Measurements from ENCODE around the gene MRPS26.

The MRPS26 gene

GRCh38 chr20:3077618-3078134 is 31.8 kb downstream of the MRPS26 start:
- DNase-seq, result no peak

- no peak for DNase-seq
These were observed 35.1 kb downstream of the MRPS26 start for GRCh38 chr20:3080939-3081388.

DNA sequence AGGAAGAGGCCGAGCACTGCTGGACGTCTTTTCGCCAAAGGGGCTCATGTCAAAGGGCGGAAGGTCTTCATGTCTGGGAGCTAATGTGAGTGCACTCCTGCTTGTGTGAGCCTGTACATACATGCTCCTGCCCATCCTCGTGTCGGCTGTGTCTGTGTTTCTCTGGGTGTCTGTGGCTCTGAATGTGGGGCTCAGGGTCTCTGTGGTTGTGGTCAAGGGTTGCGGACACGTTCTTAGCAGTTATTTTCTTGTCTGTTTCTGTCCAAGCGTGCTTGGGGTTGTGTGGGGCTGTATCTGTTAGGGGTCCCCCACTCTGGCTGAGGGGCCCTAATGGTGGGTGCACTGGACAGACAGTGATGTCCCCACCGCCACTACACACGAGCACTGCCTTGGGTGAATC is 35.8 kb downstream of the MRPS26 start:
- no peak for DNase-seq

DNA sequence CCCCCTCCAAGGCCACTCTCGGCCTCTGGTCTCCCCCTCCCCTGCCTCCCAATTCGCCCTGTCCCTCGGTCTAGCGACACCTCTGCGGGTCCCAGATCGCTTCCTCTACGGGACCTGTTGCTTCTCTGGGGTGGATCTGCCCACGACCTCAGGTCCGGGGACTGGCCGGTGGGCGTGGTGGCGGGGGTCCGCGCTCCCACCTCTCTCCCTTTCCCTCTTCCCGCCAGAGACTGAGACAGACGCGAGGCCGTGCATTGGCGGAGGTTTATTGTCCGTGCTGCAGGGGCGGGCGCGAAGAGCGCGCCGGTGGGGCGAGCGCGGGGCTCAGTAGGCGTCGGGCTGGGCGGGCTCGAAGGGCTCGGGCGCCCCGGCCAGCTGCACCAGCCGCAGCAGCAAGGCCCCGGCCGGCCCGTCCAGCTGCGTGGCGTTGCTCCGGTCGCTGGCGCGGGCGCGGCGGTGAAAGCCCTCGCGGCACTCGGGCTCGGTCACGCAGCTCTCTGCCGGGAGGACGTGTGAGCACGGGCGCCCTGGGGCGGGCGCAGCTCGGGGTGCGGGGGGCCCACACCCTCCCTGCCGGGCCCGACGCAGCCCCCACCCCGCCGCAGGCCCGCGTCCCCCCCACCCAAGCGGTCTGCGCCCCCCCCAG is 36.6 kb downstream of the MRPS26 start:
- DNase-seq, result peak; percentile 57

DNA sequence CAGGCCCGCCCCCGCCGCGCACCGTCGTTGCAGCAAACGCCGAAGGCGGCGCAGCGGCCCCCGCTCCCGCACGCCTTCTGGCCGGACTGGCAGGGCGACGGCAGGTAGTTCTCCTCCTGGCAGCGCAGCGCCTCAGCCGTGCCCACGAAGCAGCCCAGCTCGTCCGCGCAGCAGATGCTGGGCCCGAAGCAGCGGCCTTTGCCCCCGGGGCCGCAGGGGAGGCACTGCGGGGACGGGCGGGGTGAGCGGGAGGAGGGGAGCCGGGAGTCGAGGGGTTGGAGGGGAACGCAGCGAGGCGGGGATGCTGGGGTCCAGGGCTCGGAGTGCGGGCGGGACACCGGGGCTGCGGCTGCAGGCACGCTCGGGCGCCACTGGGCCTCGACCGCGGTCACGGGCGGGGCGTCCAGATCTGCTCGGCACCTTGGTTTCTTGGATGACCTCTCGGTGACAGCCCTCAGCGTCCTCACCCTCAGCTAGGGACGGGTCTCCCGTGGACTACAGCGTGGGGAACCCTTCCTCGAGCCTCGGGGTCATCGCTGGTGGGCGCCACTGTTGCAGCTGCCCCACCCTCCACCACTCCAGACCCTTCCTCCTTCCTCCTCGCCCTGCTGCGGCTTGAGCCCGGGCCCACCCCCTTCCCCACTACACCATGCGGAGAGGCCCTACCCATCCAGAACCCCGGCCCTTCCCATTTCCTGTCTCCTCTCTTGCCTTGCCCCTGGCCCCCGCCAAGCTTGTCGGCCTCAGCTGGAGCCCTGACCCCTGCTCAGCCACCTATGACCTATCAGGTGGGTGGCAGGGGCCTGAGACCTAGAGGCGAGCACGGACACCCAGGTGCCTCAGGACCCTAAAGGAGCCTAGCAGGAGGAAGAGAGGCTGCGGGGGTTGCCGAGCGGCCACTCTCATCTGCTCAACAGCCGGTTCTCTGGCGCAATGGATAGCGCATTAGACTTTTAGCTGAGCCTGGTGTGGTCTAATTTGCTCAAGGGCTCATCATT is 37.4 kb downstream of the MRPS26 start:
- DNase-seq, result peak; percentile 52

- DNase-seq, result no peak
These were observed 38.6 kb downstream of the MRPS26 start, which contains the start of gene AVP for GRCh38 chr20:3084283-3084985. TSS of gene AVP (minus strand) at chr20:3084724. CDS start at chr20:3084674, 50 bp downstream.

DNA sequence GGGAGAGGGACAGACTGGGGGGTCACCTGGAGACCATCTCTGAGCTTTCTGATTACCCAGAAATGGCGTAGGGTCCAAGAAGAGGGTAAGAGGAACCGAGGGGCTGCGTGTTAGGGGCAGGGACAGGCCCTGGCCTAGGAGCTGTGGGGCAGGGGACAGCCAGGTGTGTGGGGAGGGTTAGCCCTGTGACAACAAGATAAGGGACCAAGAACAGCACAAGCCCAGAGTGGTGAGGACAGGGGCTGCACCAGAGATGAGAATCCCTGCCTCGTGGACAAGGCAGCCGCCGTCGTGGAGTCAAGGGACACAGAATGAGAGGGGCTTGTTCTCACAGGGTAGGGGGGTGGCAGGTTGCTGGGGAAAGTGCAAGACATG is 39.1 kb downstream of the MRPS26 start:
- DNase-seq, result no peak

DNA sequence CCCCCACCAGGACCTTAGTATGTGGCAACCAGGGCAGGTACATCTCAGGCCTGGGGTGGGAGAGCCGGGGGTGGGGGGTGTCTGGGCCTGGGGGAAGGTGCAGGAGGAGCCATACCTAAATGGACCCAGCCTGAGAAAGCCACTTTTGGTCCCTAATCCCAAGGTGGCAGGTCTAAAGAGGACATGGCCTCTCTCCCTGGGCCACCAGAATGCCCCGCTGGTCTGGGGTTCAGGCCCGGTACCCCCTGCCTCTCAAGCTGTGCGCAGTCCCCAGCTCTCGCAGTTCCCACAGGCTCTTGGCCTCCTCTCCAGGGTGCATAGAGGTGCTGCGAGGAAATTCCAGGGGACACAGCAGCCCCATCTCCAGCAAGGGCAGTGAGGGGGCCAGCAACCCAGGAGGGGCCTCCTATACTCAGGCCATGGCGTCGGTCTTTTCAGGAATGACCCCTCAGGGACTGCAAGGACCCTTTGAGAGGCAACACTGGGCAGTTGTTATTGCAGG is 39.8 kb downstream of the MRPS26 start:
- no peak for DNase-seq

DNA sequence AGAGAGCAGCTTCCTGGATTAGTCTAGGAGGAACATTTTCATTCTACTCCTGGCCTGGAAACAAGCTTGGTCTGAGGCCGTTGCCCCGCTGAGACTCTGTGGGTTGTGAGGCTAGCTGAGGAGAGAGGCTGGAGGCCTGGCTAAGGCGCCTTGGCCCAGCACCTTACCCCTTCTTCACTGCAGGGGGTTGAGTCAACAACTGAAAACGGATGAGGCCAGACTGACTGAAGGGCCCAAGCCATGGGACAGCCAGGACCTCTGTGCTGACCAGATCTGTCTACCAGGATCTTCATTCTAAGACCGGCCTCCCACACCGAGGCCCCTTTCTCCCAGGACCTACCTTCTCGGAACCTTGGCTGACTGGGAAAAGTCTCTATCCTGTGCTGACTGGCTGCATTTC is 42.2 kb downstream of the MRPS26 start:
- DNase-seq, result no peak

DNA sequence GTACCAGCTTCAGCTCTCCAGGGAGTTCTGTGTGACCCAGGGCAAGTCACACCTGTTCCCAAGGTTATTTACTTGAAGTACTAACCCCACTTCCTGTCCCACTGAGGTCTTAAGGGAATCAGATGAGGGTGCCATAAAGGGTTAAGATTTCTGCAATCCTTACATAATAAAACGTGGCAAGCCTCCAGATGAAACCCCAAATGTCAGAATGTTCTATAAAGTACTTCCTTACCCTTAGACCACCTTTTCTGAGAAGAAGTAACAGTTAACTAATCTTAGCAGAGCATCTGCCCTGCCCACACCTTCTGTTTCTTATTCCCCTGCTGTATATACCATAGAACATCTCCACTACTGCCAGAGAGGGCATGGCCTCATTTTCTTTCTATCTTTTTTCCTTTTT is 44.7 kb downstream of the MRPS26 start:
- DNase-seq, result no peak

- DNase-seq, result no peak
These were observed 46.9 kb downstream of the MRPS26 start for GRCh38 chr20:3092611-3093379.

- no peak for DNase-seq
These were observed 48.1 kb downstream of the MRPS26 start for GRCh38 chr20:3093861-3094361.

DNA sequence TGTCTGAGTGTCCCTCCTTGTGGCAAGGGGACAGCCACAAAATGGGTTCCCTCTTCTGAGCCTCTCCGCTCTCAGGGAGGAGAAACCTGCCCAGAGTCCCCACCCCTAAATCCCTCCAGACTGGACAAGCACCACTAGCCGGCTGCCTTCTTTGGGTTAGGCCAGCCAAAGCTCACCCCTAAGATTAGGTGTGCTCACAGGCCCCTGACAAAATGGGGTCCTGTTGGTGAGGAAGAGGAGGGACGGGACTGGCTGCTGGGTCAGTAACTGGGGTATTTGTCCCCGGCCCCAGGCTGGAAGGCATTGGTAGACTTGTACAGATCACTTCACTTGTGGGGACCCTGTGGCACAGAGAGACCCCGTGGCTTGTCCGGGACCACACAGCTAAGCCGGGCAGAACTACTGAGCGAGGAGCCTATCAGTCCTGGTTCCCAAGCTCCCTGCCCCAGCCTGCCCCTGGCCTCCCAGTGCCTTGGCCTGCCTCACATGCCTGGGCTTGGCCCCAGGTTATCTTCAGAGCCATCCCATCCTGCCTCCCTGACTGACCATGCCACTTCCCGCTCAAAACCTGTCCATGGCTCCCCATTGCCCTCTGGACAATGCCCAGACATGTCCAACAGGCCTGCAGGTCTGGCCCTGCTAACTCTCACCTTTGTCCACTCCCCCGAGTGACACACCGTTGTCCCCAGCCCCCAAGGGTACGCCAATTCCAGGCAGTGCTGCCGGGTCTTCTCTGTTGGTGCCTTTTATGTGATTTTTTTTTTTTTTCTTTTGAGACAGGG is 49.2 kb downstream of the MRPS26 start:
- DNase-seq, result no peak
